ENCODE data around the gene GSTK1. TPM values are rescaled to one million over a fixed set of nuclear protein-coding genes. Genes with fewer than 3 reads are reported as not detected.

Gene GSTK1
- total RNA-seq, 4 donors from 2014 or later = 97.0 to 180 (median 139) TPM

- DNase-seq (ENCODE audit: low spot score in 2 of 2) = no peak
- TF ChIP-seq CTCF (IDR thresholded peaks at IDR 0.05) (no peak), POLR2A (IDR thresholded peaks at IDR 0.05) (no peak)
- H3K4me3 ChIP-seq (ENCODE audit: low read depth, poor library complexity, severe bottlenecking) = no peak overlapping the region
- intact Hi-C loops (cut with DNase I; ENCODE audit: low total_unique reads) = no loop called here
These were observed 32.6 kb downstream of the GSTK1 start for GRCh38 chr7:143295870-143296269.

GRCh38 chr7:143296686-143297085 lies 33.4 kb downstream of the GSTK1 start:
- H3K4me3 ChIP-seq (ENCODE audit: low read depth, poor library complexity, severe bottlenecking) = no peak overlapping the region
- no peak for DNase-seq (ENCODE audit: low spot score in 2 of 2)
- intact Hi-C loops (cut with DNase I; ENCODE audit: low total_unique reads) = no loop called here
- 44 to 51% methylated on average over 2 of the region's 2 CpGs for WGBS, 2 donors
- TF ChIP-seq POLR2A (IDR thresholded peaks at IDR 0.05) (no peak), CTCF (IDR thresholded peaks at IDR 0.05) (no peak)

- no peak for DNase-seq (ENCODE audit: low spot score in 2 of 2)
- no peak overlapping the region for H3K4me3 ChIP-seq (ENCODE audit: low read depth, poor library complexity, severe bottlenecking)
- TF ChIP-seq CTCF (IDR thresholded peaks at IDR 0.05) (no peak), POLR2A (IDR thresholded peaks at IDR 0.05) (no peak)
- 80 to 84% methylated on average over 2 of the region's 2 CpGs for WGBS, 2 donors
- intact Hi-C loops (cut with DNase I; ENCODE audit: low total_unique reads) = no loop called here
These were observed 36.1 kb downstream of the GSTK1 start for GRCh38 chr7:143299346-143299745.

GRCh38 chr7:143299840-143300239 lies 36.6 kb downstream of the GSTK1 start:
- H3K4me3 ChIP-seq (ENCODE audit: low read depth, poor library complexity, severe bottlenecking) = no peak overlapping the region
- WGBS, 2 donors = 68 to 75% methylated on average over 8 of the region's 8 CpGs
- TF ChIP-seq CTCF (IDR thresholded peaks at IDR 0.05) (no peak), POLR2A (IDR thresholded peaks at IDR 0.05) (no peak)
- DNase-seq (ENCODE audit: low spot score in 2 of 2) = no peak
- intact Hi-C loops (cut with DNase I; ENCODE audit: low total_unique reads) = loop anchor here (5.0 kb wide), 1 partner anchor 63 kb away; no protein-coding TSS in a partner anchor

GRCh38 chr7:143300959-143301935 lies 38.0 kb downstream of the GSTK1 start:
- H3K4me3 ChIP-seq (ENCODE audit: low read depth, poor library complexity, severe bottlenecking) = no peak overlapping the region
- WGBS, 2 donors = 84 to 90% methylated on average over 8 of the region's 8 CpGs
- TF ChIP-seq POLR2A (IDR thresholded peaks at IDR 0.05) = no peak
- no peak for TF ChIP-seq CTCF (IDR thresholded peaks at IDR 0.05)
- intact Hi-C loops (cut with DNase I; ENCODE audit: low total_unique reads) = loop anchor here (5.0 kb wide), 1 partner anchor 64 kb away; no protein-coding TSS in a partner anchor
- no peak for DNase-seq (ENCODE audit: low spot score in 2 of 2)

All from lower leg skin (tissue), 4 donors.